Measurements from ENCODE around the gene CYLD.

GRCh38 chr16:50724306-50724705, 17.6 kb upstream of the CYLD start:
- TF ChIP-seq CTCF (IDR thresholded peaks at IDR 0.05) = no peak
- TF ChIP-seq POLR2AphosphoS5 (IDR thresholded peaks at IDR 0.05) = no peak
- no peak for TF ChIP-seq POLR2A (IDR thresholded peaks at IDR 0.05)
